ENCODE results near the gene PAIP2. TPM values are rescaled to one million over a fixed set of nuclear protein-coding genes. Genes with fewer than 3 reads are reported as not detected.

Gene PAIP2
- total RNA-seq, 1 experiment from 2014 or later: 73.6 TPM

DNA sequence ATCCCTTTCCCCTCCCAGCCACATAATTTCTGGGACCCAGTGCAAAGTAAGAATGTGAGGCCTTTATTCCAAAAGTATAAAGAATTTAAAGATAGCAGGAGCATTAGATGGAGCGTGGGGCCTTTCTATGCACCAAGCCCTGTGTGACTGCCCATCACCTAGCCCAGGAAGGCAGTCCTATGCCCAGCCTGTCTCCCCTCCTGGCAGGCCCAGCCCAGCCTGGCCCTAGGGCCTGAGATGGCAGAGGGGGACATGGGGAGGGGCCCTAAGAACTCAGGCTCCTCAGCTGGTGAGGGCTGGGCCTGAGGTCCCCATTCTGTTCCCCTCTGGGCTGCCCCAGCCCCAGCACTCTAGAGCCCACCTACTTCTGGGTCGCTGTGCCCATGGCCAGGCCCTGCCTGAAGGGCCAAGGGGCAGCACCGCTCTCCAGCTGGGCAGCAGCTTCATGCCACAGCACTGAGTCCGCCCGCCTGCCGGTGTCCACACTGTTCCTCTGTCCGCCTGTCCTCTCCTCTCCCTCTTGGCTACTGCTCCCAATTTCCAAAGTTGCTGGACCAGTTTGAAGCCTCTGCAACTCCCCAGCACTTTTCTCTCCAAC lies 42.4 kb downstream of the PAIP2 start:
- Histone ChIP-seq H3K36me3 (ENCODE audit: control insufficient read depth, insufficient read depth, low read length) (no peaks in the 10 kb centered on the region; the same call in 1 of the 2 replicates), H3K4me3 (ENCODE audit: low read depth, low read length) (no peak overlapping the region), H3K9me3 (no peaks in the 10 kb centered on the region), H3K27me3 (replicated peaks; ENCODE audit: control insufficient read depth, insufficient read depth, low read length) (no peaks in the 10 kb centered on the region), H3K4me1 (peaks cover 40% of the 10 kb centered on the region)
- Mint-ChIP-seq H3K27ac (ENCODE audit: unreplicated experiment) (peak overlapping the region; percentile 29), H3K4me3 (ENCODE audit: unreplicated experiment) (no peak overlapping the region), H3K36me3 (ENCODE audit: insufficient read depth, unreplicated experiment) (peaks cover 11% of the 10 kb centered on the region), H3K9me3 (ENCODE audit: unreplicated experiment) (no peaks in the 10 kb centered on the region), H3K4me1 (ENCODE audit: low read depth, unreplicated experiment) (peaks cover 33% of the 10 kb centered on the region), H3K27me3 (ENCODE audit: insufficient read depth, unreplicated experiment) (no peaks in the 10 kb centered on the region)
- BruUV-seq (replicated peaks): no TSS peak
- POLR2A ChIA-PET: no interaction called here
- DNase-seq: no peak
- intact Hi-C loops (cut with micrococcal nuclease; ENCODE audit: unreplicated experiment): no loop called here
- TF ChIP-seq, protein P1, sequence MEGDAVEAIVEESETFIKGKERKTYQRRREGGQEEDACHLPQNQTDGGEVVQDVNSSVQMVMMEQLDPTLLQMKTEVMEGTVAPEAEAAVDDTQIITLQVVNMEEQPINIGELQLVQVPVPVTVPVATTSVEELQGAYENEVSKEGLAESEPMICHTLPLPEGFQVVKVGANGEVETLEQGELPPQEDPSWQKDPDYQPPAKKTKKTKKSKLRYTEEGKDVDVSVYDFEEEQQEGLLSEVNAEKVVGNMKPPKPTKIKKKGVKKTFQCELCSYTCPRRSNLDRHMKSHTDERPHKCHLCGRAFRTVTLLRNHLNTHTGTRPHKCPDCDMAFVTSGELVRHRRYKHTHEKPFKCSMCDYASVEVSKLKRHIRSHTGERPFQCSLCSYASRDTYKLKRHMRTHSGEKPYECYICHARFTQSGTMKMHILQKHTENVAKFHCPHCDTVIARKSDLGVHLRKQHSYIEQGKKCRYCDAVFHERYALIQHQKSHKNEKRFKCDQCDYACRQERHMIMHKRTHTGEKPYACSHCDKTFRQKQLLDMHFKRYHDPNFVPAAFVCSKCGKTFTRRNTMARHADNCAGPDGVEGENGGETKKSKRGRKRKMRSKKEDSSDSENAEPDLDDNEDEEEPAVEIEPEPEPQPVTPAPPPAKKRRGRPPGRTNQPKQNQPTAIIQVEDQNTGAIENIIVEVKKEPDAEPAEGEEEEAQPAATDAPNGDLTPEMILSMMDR (IDR thresholded peaks at IDR 0.05; ENCODE audit: insufficient read depth in 1 of 2, low read depth in 1 of 2, low read length in 1 of 2, severe bottlenecking in 1 of 2, unreplicated experiment in 1 of 2): no peak
- CTCF ChIA-PET: no interaction called here

DNA sequence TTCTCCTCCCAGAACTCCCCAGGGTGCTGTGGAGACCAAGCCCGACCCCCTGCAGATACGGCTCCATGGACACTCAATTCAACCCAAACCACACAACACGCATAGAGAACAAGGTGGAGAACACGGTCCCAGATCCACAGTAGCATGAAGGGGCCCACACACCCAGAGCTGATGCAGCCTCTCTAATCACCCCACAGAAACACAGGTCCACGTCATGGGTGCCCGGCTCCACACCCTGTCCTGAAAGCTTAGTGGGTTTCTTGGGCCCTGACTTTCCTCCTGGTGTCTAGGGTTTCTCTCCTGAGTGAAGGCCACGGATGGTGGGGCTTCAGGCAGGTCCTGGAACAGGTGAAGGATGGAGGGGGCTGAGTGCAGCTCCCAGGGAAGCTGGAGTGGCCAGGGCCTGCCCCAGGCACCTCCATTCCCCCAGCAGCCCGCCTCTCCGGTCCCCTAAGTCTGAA lies 43.0 kb downstream of the PAIP2 start:
- Mint-ChIP-seq H3K27ac (ENCODE audit: unreplicated experiment) (peak overlapping the region; percentile 29), H3K27me3 (ENCODE audit: insufficient read depth, unreplicated experiment) (no peaks in the 10 kb centered on the region), H3K36me3 (ENCODE audit: insufficient read depth, unreplicated experiment) (peaks cover 6% of the 10 kb centered on the region), H3K4me3 (ENCODE audit: unreplicated experiment) (no peak overlapping the region), H3K9me3 (ENCODE audit: unreplicated experiment) (no peaks in the 10 kb centered on the region), H3K4me1 (ENCODE audit: low read depth, unreplicated experiment) (peaks cover 33% of the 10 kb centered on the region)
- no peak overlapping the region for H3K4me3 ChIP-seq (ENCODE audit: low read depth, low read length)
- POLR2A ChIA-PET: no interaction called here
- H3K27me3 ChIP-seq (replicated peaks; ENCODE audit: control insufficient read depth, insufficient read depth, low read length): no peaks in the 10 kb centered on the region
- TF ChIP-seq, protein P1 (IDR thresholded peaks at IDR 0.05; ENCODE audit: insufficient read depth in 1 of 2, low read depth in 1 of 2, low read length in 1 of 2, severe bottlenecking in 1 of 2, unreplicated experiment in 1 of 2): no peak
- DNase-seq: no peak
- intact Hi-C loops (cut with micrococcal nuclease; ENCODE audit: unreplicated experiment): no loop called here
- H3K36me3 ChIP-seq (ENCODE audit: control insufficient read depth, insufficient read depth, low read length): no peaks in the 10 kb centered on the region; the same call in 1 of the 2 replicates
- CTCF ChIA-PET: no interaction called here
- H3K9me3 ChIP-seq: no peaks in the 10 kb centered on the region
- BruUV-seq (replicated peaks): no TSS peak
- H3K4me1 ChIP-seq: peaks cover 40% of the 10 kb centered on the region

DNA sequence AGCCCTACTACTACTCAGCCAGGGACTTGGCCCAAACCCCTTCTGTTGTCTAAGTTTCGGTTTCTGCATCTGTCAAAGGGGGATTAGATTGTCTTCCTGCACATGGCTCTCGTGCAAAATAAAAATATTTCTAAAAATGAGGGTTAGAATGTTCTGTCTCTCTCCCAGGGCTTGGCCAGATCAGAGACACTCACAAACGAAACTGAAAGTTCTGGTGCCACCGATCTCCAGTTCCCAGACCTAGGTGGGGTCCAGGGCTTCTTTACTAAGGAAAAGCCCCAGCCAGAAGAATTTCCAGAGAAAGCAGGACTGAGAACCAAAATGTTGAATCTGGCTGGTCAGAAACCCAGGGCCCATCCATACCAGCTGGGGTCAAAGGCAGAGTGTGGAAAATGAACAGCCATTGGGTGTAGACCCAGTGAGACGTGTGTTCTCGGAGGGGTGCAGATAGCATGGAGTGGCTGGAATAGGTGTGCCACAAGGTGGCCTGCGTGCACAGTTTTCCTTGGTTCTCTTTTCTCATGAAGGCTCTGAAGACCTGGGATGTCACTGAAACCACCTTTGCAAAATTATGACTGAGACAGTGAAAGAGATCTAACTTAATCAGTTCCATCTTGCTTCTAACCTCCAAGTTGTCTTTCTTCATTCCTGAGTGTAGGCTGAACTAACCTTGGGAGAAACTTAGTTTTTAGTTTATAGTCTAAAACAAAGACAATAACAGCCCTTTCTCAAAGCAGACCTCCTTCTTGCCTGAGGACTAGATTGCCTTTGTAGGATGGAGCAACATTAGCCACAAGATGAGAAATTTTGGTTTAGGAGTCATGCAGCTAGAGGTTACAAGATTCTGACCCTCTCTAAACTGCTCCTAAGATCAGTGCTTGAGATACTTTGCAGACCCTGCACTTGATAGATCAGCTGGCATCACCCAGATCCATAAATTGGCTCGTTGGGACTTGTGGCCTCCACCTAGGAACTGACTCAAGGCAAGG lies 43.7 kb downstream of the PAIP2 start:
- ChIA-PET POLR2A (no interaction called here), CTCF (interaction anchor here (1.0 kb wide), 1 partner anchor 43 kb away, joined by 3 read pairs; no protein-coding TSS in a partner anchor)
- Histone ChIP-seq H3K27me3 (replicated peaks; ENCODE audit: control insufficient read depth, insufficient read depth, low read length) (no peaks in the 10 kb centered on the region), H3K9me3 (no peaks in the 10 kb centered on the region), H3K4me3 (ENCODE audit: low read depth, low read length) (no peak overlapping the region), H3K4me1 (peaks cover 42% of the 10 kb centered on the region), H3K36me3 (ENCODE audit: control insufficient read depth, insufficient read depth, low read length) (no peaks in the 10 kb centered on the region)
- TF ChIP-seq, protein P1 (IDR thresholded peaks at IDR 0.05; ENCODE audit: insufficient read depth in 1 of 2, low read depth in 1 of 2, low read length in 1 of 2, severe bottlenecking in 1 of 2, unreplicated experiment in 1 of 2): peak in 1 of 2 experiments; percentile 19
- Mint-ChIP-seq H3K27ac (ENCODE audit: unreplicated experiment) (peak overlapping the region; percentile 29), H3K9me3 (ENCODE audit: unreplicated experiment) (no peaks in the 10 kb centered on the region), H3K4me1 (ENCODE audit: low read depth, unreplicated experiment) (peaks cover 33% of the 10 kb centered on the region), H3K4me3 (ENCODE audit: unreplicated experiment) (no peak overlapping the region), H3K36me3 (ENCODE audit: insufficient read depth, unreplicated experiment) (no peaks in the 10 kb centered on the region), H3K27me3 (ENCODE audit: insufficient read depth, unreplicated experiment) (no peaks in the 10 kb centered on the region)
- intact Hi-C loops (cut with micrococcal nuclease; ENCODE audit: unreplicated experiment): no loop called here
- DNase-seq: no peak
- BruUV-seq (replicated peaks): no TSS peak
